PC-9 (cell line): ENCODE data around the gene MINDY4.

Experiments used
- EZH2 ChIP-seq: fragments of 200-600 bp; sonication (generic); IDR thresholded peaks from 2 replicates; pipeline ENCODE4 v1.8.0; 2017; ENCODE audit warnings: antibody characterized with exemption, low read depth
- TF ChIP-seq, protein P1 (sequence below): fragments of 200-600 bp; sonication (generic); conservative IDR thresholded peaks from 2 replicates; pipeline ENCODE4 v1.6.1; 2017; ENCODE audit warnings: mixed run types, antibody characterized with exemption, mild to moderate bottlenecking, moderate library complexity

DNA sequence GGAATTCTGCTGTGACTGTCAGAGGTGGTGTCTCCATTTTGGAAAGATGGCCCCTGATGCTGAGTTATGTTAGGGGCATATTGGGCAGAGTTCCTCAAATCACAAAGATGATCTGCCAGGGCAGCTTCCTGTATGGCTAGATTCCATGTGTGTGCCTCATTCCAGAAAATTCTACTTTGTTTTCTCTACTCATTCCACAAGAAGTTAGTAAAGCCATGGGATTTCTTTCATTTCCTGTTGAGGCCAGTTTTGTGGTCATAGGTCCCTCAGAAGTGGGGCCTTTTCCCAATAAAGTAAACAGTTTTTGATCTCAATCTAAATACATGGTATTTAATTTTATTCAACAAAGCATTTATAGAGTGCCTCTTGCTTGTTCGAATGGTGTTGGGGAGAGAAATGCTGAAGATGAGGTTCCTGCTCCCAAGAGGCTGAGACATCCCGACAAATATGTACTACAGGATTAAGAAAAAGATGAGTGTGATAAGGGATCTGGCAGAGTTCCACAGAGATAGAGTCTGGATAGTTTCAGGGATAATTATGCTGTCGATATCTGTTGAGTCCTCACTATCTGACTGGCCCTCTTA lies 33.0 kb downstream of the MINDY4 start:
- TF ChIP-seq, protein P1, sequence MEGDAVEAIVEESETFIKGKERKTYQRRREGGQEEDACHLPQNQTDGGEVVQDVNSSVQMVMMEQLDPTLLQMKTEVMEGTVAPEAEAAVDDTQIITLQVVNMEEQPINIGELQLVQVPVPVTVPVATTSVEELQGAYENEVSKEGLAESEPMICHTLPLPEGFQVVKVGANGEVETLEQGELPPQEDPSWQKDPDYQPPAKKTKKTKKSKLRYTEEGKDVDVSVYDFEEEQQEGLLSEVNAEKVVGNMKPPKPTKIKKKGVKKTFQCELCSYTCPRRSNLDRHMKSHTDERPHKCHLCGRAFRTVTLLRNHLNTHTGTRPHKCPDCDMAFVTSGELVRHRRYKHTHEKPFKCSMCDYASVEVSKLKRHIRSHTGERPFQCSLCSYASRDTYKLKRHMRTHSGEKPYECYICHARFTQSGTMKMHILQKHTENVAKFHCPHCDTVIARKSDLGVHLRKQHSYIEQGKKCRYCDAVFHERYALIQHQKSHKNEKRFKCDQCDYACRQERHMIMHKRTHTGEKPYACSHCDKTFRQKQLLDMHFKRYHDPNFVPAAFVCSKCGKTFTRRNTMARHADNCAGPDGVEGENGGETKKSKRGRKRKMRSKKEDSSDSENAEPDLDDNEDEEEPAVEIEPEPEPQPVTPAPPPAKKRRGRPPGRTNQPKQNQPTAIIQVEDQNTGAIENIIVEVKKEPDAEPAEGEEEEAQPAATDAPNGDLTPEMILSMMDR = no peak
- no peak for TF ChIP-seq EZH2
